ENCODE results near the gene RAB38.

RAB38 gene

DNA sequence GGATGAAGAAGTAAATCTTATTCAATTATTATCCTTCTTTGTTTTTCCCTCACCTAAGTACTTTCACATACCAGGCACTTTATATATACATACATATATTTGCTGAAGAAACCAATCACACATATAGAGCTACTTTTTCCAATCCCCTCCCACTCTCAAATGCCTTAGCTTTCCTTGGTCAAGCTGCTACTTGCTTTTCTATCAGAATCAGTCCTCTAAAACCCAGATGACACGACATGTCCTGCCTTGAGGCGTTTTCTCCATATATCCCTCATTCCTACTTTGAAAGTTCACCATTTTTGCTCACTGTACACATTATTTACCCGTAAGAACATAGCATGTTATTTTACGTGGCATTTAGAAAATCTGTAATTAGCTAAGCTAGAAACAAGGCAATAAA, 5.4 kb downstream of the RAB38 start:
- DNase-seq (ENCODE audit: low spot score) = no peak

GRCh38 chr11:88169471-88169870, 5.8 kb downstream of the RAB38 start:
- DNase-seq (ENCODE audit: low spot score) = no peak

DNA sequence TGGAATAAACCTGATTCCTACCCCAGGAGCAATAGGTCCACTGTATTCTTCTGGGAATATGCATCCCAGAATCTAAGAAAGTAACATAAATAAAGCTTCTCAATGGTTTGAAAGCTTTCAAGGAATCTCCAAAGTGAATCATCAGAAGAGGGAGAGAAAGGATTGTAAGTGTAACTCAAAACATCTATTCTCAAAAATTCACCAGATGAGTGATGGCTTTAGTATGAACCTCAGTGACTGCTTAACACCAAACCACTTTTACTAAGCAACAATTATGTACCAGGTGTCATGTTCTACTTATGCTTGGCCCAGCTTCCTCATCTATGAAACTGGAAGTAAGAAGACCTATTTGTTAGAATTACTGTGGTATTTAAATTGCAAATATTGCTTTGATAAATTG, 7.4 kb downstream of the RAB38 start:
- DNase-seq (ENCODE audit: low spot score) = no peak

DNA sequence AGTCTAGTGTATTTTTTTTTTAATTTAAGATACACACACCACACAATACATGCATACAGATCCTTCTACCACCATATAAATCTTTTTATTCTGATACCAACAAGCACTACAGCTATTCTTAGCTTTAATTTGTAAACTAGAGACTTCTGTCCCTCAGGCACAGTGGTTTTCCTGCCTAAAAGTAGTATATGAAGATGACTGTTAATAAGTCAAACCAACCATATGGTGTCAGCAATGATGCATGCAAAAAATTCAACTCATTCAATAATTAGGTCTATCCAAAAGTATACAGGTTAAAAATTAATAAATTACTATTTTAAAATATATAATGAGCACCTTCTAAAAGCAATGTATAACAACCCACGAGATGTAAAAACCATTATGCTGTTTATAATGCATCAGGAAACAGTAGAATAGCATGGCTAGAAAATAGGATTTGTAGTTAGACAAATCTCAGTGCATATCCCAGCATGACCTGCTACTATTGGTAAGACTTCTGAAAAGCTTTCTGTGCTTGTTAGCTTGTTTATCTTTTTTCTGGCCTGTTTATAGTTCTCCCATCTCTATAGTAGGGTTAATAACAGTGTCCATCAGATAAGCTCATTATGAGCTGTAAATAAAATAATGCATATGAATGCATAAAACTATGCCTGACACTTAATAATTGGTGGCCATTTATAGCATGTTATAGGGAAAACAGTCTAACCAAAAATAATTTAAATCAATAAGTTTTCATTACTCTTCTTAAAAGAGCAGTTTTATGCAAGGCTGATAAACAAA, 10.2 kb downstream of the RAB38 start:
- no peak for DNase-seq (ENCODE audit: low spot score)

DNA sequence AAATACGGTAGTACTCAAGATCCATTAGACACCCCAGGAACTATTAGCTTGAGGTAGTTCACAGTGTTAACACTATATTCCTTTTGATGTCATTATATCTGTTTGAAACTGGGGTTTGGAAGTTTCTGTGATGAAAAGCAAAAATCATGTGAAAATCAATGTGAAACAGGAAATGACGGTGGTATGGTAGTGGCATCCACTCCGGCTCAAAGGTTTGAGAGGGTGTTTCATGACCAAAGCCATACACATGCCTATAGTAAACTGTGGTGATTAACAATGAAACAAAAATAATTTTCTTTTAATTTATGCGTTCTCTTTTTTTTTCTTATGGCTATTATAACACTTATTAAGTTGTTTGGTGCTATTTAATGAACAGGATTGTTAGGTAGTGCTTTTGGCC, 10.9 kb downstream of the RAB38 start:
- no peak for DNase-seq (ENCODE audit: low spot score)

- no peak for DNase-seq (ENCODE audit: low spot score)
These were observed 17.2 kb downstream of the RAB38 start for GRCh38 chr11:88158081-88158480.

DNA sequence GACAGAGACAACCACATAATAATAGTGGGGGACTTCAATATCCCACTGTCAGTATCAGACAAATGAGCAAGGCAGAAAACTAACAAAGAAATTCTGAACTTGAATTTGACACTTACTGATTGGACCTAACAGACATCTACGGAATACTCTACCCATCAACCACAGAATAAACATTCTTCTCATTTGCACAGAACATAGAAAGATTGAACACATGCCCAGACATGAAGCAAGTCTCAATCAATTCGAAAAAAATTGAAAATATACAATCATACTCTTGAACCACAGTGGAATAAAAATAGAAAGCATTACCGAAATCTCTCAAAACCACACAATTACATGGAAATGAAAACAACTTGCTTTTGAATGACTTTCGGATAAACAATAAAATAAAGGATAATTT, 17.9 kb downstream of the RAB38 start:
- no peak for DNase-seq (ENCODE audit: low spot score)

DNA sequence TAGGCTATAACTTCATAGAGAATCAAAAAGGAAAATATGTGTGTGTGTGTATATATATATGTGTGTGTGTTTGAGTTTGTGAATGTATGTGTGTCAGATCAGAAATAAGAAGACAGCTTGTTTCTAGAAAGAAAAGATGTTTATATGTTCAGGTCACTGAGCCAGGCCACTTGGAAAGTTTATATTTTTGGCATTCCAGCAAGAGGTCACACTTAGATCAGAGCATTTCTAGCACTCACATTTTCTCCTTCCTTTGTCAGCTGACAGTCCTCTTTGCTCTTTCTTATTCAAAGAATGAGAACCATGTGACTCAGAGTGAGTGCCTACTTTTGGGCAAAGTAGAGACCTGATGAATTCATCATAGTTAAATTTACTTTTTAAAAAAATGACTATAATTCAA, 22.9 kb downstream of the RAB38 start:
- no peak for DNase-seq (ENCODE audit: low spot score)

DNA sequence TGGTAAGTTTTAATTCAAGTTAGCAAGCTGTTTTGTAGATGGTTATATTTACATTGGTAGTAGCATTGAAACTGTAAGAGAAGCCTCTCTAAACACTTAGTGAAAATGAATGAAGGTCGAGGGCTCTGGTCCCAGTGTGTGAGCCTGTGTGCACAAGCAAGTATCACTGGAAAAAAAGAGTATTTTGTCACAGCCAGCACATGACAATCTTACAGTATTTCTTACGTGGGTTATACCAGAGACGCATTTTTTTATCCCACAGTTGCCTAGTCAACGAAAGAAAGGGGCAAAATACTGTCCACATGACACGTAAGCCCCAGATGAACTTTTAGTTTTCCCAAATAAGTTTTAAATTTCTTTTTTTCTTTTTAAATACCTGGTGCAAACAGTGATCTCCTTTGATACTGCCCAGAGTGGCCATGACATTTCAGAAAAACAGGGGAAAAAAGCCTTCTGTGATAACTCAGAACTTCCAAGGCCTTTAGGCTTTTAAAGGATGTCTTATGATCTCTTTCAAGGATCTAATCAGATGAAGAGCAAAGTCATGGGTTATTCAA, 23.5 kb downstream of the RAB38 start:
- no peak for DNase-seq (ENCODE audit: low spot score)

DNA sequence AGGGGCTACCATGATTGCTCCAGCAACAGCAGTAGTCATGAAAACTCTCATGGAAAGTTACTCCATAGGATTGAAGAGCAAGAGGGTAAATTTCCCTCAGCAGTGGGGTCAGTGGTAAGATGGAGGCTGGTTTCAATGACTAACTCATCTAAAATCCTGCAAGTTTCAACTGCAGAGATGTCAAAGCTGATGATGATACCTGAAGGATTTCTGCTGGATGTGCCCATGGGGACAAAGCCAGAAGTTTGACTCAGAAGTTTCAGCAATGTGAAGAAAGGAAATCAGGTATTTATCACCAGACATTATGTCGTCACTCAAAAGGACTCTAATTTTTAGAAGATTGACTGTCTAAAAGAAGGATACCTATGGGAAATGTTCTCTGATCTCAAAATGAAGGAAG, 29.1 kb downstream of the RAB38 start:
- DNase-seq (ENCODE audit: low spot score) = no peak

DNA sequence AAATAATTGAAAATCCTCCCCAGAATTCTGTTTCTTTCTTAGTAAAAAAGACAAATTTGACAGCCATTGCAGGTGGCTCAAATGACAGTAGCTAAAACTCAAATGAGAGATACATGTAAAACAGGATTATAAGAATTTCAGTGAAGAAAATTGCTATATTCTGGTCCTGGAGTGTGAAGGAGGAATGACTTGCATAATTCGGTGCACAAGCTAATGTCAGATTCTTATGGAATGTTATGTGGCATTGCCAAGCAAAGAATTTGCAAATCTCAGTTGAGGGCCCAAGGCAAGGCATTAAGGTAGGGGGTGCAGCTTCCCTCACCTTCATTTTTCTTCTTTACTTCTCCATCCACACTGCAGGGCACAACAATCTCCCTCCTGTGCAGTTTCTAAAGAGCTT, 35.4 kb downstream of the RAB38 start:
- DNase-seq (ENCODE audit: low spot score) = no peak

DNA sequence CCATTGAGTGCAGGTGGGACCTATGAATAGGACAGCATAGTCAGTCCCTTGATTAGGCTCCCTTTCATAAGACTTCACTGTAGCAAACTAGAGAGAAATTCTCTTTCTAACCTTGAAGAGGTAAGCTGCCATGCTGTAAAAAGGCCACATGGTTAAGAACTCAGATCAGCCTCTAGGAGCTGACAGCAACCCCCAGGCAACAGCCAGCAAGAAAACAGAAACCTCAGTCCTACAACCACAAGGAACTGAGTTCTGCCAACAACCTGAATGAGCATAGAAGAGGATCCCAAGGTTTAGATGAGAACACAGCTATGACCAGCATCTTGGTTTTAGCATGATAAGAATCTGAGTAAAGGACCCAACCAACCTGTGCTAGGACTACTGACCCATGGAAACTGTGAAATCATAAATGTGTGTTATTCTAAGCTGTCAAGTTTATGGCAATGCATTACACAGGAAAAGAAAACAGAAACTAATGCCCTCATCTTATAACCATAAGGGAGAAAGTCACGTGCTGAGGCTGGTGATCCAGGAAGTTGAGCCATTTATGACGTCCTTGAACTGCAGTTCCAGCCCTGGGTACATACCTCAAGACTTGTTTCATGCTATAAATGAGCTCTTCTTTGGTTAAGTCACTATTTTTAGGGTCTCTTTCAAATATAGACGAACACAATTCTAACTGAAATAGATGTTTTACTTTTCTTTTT, 43.3 kb downstream of the RAB38 start:
- DNase-seq (ENCODE audit: low spot score) = no peak

- no peak for DNase-seq (ENCODE audit: low spot score)
These were observed 52.3 kb downstream of the RAB38 start for GRCh38 chr11:88122956-88123355.

- DNase-seq (ENCODE audit: low spot score) = no peak
These were observed 55.7 kb downstream of the RAB38 start for GRCh38 chr11:88119561-88119960.

GRCh38 chr11:88117281-88117858, 57.9 kb downstream of the RAB38 start:
- DNase-seq (ENCODE audit: low spot score) = no peak

GRCh38 chr11:88115828-88116755, 59.2 kb downstream of the RAB38 start:
- DNase-seq (ENCODE audit: low spot score) = no peak

DNA sequence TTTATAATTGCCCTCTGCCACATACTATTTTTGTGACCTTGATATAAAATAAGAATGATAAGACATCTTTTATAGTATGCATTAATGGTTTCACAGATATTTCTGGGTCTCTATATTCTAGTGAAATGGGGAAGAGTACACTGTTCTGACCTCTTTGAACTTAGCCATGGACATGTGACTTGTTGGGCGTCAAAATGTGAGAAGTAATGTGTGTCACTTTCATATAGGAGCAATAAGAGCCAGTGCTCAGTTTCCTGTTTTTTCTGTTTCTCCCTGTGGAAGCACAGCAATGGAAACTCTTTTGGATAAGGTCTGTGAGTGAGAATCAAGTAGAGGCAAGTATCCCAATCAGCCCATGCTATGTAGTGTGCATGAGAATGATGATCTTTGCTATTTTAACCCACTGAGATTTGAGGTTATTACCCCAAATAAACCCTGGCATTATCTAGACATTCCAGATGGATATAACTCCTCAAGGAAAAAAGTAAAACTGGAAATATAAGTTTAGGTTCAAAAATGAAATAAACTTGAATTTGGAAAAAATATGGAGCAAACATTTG, 60.7 kb downstream of the RAB38 start:
- no peak for DNase-seq (ENCODE audit: low spot score)

- DNase-seq (ENCODE audit: low spot score) = no peak
These were observed 68.6 kb downstream of the RAB38 start for GRCh38 chr11:88106666-88107065.

DNA sequence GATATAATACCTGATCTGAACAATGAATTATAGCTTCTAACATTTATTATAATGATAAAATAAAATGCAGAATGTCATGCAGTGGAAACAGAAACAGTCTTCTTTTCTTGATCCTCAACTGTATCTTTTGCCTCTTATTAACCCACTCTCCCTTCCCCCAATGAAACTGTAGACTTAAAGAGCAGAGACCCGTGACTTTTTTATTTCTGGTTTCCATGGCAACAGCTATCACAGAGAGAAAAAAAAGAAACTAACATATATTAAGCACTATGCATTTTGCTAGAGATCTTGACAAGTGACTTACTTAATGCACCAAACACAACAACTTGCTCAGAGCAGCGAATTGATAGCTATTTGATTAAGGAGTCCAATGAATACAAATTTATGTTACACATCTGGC, 69.3 kb downstream of the RAB38 start:
- DNase-seq (ENCODE audit: low spot score) = no peak

GRCh38 chr11:88105526-88105925, 69.7 kb downstream of the RAB38 start:
- no peak for DNase-seq (ENCODE audit: low spot score)

- no peak for DNase-seq (ENCODE audit: low spot score)
These were observed 70.8 kb downstream of the RAB38 start for GRCh38 chr11:88104408-88104807.
